Ascending aorta (tissue), 2 donors: ENCODE results near the gene P4HTM. TPM values are rescaled to one million over a fixed set of nuclear protein-coding genes. Genes with fewer than 3 reads are reported as not detected.

Experiments
- DNase-seq, 2 donors: peaks; one replicate each; pipeline ENCODE4 v3.0.0-alpha.2; 2019; ENCODE audit warnings: low spot score in 2 of 2
- H3K27ac ChIP-seq, 2 donors: fragments of 200-600 bp; sonication (generic); one replicate each; pipeline ENCODE4 v1.5.1; 2016 to 2017; ENCODE audit warnings: mild to moderate bottlenecking in 1 of 2
- H3K27me3 ChIP-seq: fragments of 200-600 bp; sonication (generic); one replicate; pipeline ENCODE4 v1.5.1; 2017
- H3K36me3 ChIP-seq, 2 donors: fragments of 200-600 bp; sonication (generic); one replicate each; pipeline ENCODE4 v1.5.1; 2016
- H3K4me1 ChIP-seq, 2 donors: fragments of 200-600 bp; sonication (generic); one replicate each; pipeline ENCODE4 v1.5.1; 2016 to 2017; ENCODE audit warnings: mild to moderate bottlenecking in 1 of 2
- H3K4me3 ChIP-seq, 2 donors: fragments of 200-600 bp; sonication (generic); one replicate each; pipeline ENCODE4 v1.5.1; 2016 to 2017; ENCODE audit warnings: mild to moderate bottlenecking in 1 of 2
- H3K9me3 ChIP-seq, 2 donors: fragments of 200-600 bp; sonication (generic); one replicate each; pipeline ENCODE4 v1.5.1; 2016
- intact Hi-C: fragments of 100-400 bp; cut with DNase I; formaldehyde crosslinking; loops from one replicate; pipeline ENCODE4 v1.15.1; 2023
- total RNA-seq: library from RNA; depleted of rRNA; stranded (reverse); fragments of >200 nt; gene quantifications from one replicate; pipeline ENCODE4 v1.1.0, GENCODE V29; 2016
- TF ChIP-seq, protein P1 (sequence below), 3 experiments: fragments of 200-600 bp in 2 of 3; fragments of 450-650 bp in 1 of 3; sonication (generic) in 2 of 3; IDR thresholded peaks; one replicate each; pipeline ENCODE4 v1.5.1; 2016 to 2019; ENCODE audit warnings: antibody characterized with exemption in 3 of 3, mild to moderate bottlenecking in 1 of 3, moderate library complexity in 1 of 3

P4HTM gene
- total RNA-seq, 1 donor from 2014 or later = 71.9 TPM

DNA sequence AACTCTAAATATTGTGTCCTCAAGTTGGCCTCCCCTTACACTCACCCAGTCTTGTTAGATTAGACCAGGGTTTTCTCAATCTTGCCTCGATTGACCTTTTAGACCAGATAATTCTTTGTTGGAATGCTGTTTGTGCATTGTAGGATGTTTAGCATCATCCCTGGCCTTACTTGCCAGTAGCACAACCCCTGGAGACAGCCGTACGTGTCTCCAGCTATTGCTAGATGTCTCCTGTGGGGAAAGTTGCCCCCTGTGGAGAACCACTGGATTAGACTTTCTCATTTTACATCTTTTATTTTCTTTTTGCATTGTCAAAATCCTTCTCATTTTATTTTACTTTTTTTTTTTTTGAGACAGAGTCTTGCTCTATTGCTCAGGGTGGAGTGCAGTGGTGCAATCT lies 19.4 kb downstream of the P4HTM start:
- Histone ChIP-seq H3K4me3 (no peak overlapping the region), H3K27me3 (no peaks in the 10 kb centered on the region), H3K27ac (no peak overlapping the region), H3K36me3 (peaks cover 24 to 32% of the 10 kb centered on the region in 2 donors), H3K4me1 (peaks cover 2 to 13% of the 10 kb centered on the region in 2 donors), H3K9me3 (no peaks in the 10 kb centered on the region)
- TF ChIP-seq, protein P1, sequence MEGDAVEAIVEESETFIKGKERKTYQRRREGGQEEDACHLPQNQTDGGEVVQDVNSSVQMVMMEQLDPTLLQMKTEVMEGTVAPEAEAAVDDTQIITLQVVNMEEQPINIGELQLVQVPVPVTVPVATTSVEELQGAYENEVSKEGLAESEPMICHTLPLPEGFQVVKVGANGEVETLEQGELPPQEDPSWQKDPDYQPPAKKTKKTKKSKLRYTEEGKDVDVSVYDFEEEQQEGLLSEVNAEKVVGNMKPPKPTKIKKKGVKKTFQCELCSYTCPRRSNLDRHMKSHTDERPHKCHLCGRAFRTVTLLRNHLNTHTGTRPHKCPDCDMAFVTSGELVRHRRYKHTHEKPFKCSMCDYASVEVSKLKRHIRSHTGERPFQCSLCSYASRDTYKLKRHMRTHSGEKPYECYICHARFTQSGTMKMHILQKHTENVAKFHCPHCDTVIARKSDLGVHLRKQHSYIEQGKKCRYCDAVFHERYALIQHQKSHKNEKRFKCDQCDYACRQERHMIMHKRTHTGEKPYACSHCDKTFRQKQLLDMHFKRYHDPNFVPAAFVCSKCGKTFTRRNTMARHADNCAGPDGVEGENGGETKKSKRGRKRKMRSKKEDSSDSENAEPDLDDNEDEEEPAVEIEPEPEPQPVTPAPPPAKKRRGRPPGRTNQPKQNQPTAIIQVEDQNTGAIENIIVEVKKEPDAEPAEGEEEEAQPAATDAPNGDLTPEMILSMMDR (IDR thresholded peaks at IDR 0.05) = no peak
- no peak for DNase-seq
- intact Hi-C loops = loop anchor here (5.0 kb wide), 2 partner anchors 92 to 403 kb away; partner anchors contain the start of genes ARIH2, RHOA and TCTA

- peaks cover 2 to 11% of the 10 kb centered on the region in 2 donors for H3K4me1 ChIP-seq
- intact Hi-C loops = no loop called here
- no peak overlapping the region for H3K4me3 ChIP-seq
- TF ChIP-seq, protein P1 (IDR thresholded peaks at IDR 0.05) = no peak
- H3K27me3 ChIP-seq = no peaks in the 10 kb centered on the region
- H3K27ac ChIP-seq = no peak overlapping the region
- H3K36me3 ChIP-seq = peaks cover 43 to 51% of the 10 kb centered on the region in 2 donors
- no peaks in the 10 kb centered on the region for H3K9me3 ChIP-seq
- no peak for DNase-seq
These were observed 22.5 kb downstream of the P4HTM start for GRCh38 chr3:49012441-49013017.

GRCh38 chr3:49013113-49013737 lies 23.2 kb downstream of the P4HTM start:
- Histone ChIP-seq H3K27ac (no peak overlapping the region), H3K4me1 (peaks cover 4 to 10% of the 10 kb centered on the region in 2 donors), H3K4me3 (no peak overlapping the region), H3K9me3 (no peaks in the 10 kb centered on the region), H3K36me3 (peaks cover 43 to 51% of the 10 kb centered on the region in 2 donors), H3K27me3 (no peaks in the 10 kb centered on the region)
- DNase-seq = no peak
- TF ChIP-seq, protein P1 (IDR thresholded peaks at IDR 0.05) = no peak
- intact Hi-C loops = no loop called here

GRCh38 chr3:49013738-49014660 lies 24.0 kb downstream of the P4HTM start:
- TF ChIP-seq, protein P1 (IDR thresholded peaks at IDR 0.05) = peak in 2 of 3 experiments; percentile 17 to 33
- no peaks in the 10 kb centered on the region for H3K27me3 ChIP-seq
- no peaks in the 10 kb centered on the region for H3K9me3 ChIP-seq
- no peak for DNase-seq
- H3K4me3 ChIP-seq = no peak overlapping the region
- intact Hi-C loops = no loop called here
- H3K4me1 ChIP-seq = peaks cover 4 to 9% of the 10 kb centered on the region in 2 donors
- H3K36me3 ChIP-seq = peaks cover 43 to 51% of the 10 kb centered on the region in 2 donors
- no peak overlapping the region for H3K27ac ChIP-seq

- peaks cover 6 to 16% of the 10 kb centered on the region in 2 donors for H3K4me1 ChIP-seq
- intact Hi-C loops = no loop called here
- TF ChIP-seq, protein P1 (IDR thresholded peaks at IDR 0.05) = no peak
These were observed 25.0 kb downstream of the P4HTM start for GRCh38 chr3:49015072-49015471.

More at GRCh38 chr3:49015072-49015471, 25.0 kb downstream of the P4HTM start:
- no peak for DNase-seq
- H3K4me3 ChIP-seq = no peak overlapping the region
- peaks cover 43 to 51% of the 10 kb centered on the region in 2 donors for H3K36me3 ChIP-seq
- H3K9me3 ChIP-seq = no peaks in the 10 kb centered on the region
- H3K27me3 ChIP-seq = no peaks in the 10 kb centered on the region
- H3K27ac ChIP-seq = no peak overlapping the region
